ENCODE results near the gene RACK1. TPM values are rescaled to one million over a fixed set of nuclear protein-coding genes. Genes with fewer than 3 reads are reported as not detected.

Gene RACK1
- polyA plus RNA-seq, 2 of the 4 experiments (the other 2 are of a cell fraction) = 2,590 to 3,139 TPM

GRCh38 chr5:181187500-181188213 lies 56.0 kb downstream of the RACK1 start (continued):
- no peak for TF ChIP-seq BHLHE40 (IDR thresholded peaks at IDR 0.05; ENCODE audit: low read depth, low read length)
- TF ChIP-seq MAFK (IDR thresholded peaks at IDR 0.05; ENCODE audit: partially characterized antibody) = no peak
- TF ChIP-seq ZFP36 (IDR thresholded peaks at IDR 0.05; ENCODE audit: borderline replicate concordance, partially characterized antibody) = no peak
- TF ChIP-seq HOXB5 (CRISPR knock-in tag; IDR thresholded peaks at IDR 0.05) = peak; percentile 77; the same call in 1 of the 2 replicates
- TF ChIP-seq HMGXB4 (CRISPR knock-in tag; IDR thresholded peaks at IDR 0.05; ENCODE audit: borderline replicate concordance) = peak; percentile 84
- TF ChIP-seq SREBF2 (IDR thresholded peaks at IDR 0.05) = peak; percentile 83
- TF ChIP-seq POLR2AphosphoS2 (conservative IDR thresholded peaks at IDR 0.05; ENCODE audit: low read length) = no peak
- TF ChIP-seq RAD21 (conservative IDR thresholded peaks at IDR 0.05 in 1 of 2, IDR thresholded peaks at IDR 0.05 in 1 of 2) = peak in 1 of 2 experiments; percentile 14; a peak in 1 of 5 replicates
- TF ChIP-seq HOXB13 (CRISPR knock-in tag; IDR thresholded peaks at IDR 0.05; ENCODE audit: low read depth) = no peak
- TF ChIP-seq CHD4 (IDR thresholded peaks at IDR 0.05; ENCODE audit: borderline replicate concordance) = peak; percentile 98
- peak; percentile 90 for TF ChIP-seq KDM1A (IDR thresholded peaks at IDR 0.05; ENCODE audit: low read depth)
- no peak for TF ChIP-seq FOXS1 (CRISPR knock-in tag; IDR thresholded peaks at IDR 0.05)
- TF ChIP-seq EHF (CRISPR knock-in tag; IDR thresholded peaks at IDR 0.05) = no peak
- TF ChIP-seq NR3C1 (IDR thresholded peaks at IDR 0.05) = no peak
- no peak for TF ChIP-seq RNF2 (IDR thresholded peaks at IDR 0.05; ENCODE audit: borderline replicate concordance, low read depth)
- no peak for TF ChIP-seq KDM5A (IDR thresholded peaks at IDR 0.05)
- TF ChIP-seq HEYL (CRISPR knock-in tag; IDR thresholded peaks at IDR 0.05) = 0 out of 2 replicates have a peak, but pooled peaks have one; percentile 16
- TF ChIP-seq, protein P1, sequence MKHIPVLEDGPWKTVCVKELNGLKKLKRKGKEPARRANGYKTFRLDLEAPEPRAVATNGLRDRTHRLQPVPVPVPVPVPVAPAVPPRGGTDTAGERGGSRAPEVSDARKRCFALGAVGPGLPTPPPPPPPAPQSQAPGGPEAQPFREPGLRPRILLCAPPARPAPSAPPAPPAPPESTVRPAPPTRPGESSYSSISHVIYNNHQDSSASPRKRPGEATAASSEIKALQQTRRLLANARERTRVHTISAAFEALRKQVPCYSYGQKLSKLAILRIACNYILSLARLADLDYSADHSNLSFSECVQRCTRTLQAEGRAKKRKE (CRISPR knock-in tag; IDR thresholded peaks at IDR 0.05; ENCODE audit: low read depth) = no peak
- 0 out of 2 replicates have a peak, but pooled peaks have one; percentile 44 for TF ChIP-seq E2F6 (IDR thresholded peaks at IDR 0.05; ENCODE audit: borderline replicate concordance, low read depth)
- no peak for TF ChIP-seq TFCP2L1 (CRISPR knock-in tag; IDR thresholded peaks at IDR 0.05)
- TF ChIP-seq POLR2A (IDR thresholded peaks at IDR 0.05; ENCODE audit: low read length) = no peak
- TF ChIP-seq CBX8 (IDR thresholded peaks at IDR 0.05) = no peak
- TF ChIP-seq FOSL2 (IDR thresholded peaks at IDR 0.05) = no peak
- no peak for TF ChIP-seq FOSL2 (CRISPR knock-in tag; IDR thresholded peaks at IDR 0.05)
- no peak for TF ChIP-seq PBX3 (IDR thresholded peaks at IDR 0.05)
- 0 out of 3 replicates have a peak, but pooled peaks have one; percentile 16 for TF ChIP-seq CTCF (IDR thresholded peaks at IDR 0.05)
- no peak for TF ChIP-seq MAZ (IDR thresholded peaks at IDR 0.05; ENCODE audit: borderline replicate concordance, low read depth, low read length)
- TF ChIP-seq HDAC2 (IDR thresholded peaks at IDR 0.05) = 0 out of 2 replicates have a peak, but pooled peaks have one; percentile 38
- TF ChIP-seq HOXA7 (CRISPR knock-in tag; IDR thresholded peaks at IDR 0.05) = no peak
- TF ChIP-seq NFE2L2 (conservative IDR thresholded peaks at IDR 0.05; ENCODE audit: low read length) = no peak
- 0 out of 5 replicates have a peak, but pooled peaks of 1 of the 2 experiments have one; percentile 28 for TF ChIP-seq JUN (IDR thresholded peaks at IDR 0.05)
- TF ChIP-seq RFX5 (IDR thresholded peaks at IDR 0.05) = 0 out of 2 replicates have a peak, but pooled peaks have one; percentile 18
- TF ChIP-seq FOSB (CRISPR knock-in tag; IDR thresholded peaks at IDR 0.05) = no peak
- no peak for TF ChIP-seq ZNF302 (CRISPR knock-in tag; IDR thresholded peaks at IDR 0.05)
- TF ChIP-seq ZSCAN20 (CRISPR knock-in tag; IDR thresholded peaks at IDR 0.05) = 0 out of 2 replicates have a peak, but pooled peaks have one; percentile 15
- 0 out of 2 replicates have a peak, but pooled peaks have one; percentile 50 for TF ChIP-seq TP53 (CRISPR knock-in tag; IDR thresholded peaks at IDR 0.05)
- TF ChIP-seq GATA3 (IDR thresholded peaks at IDR 0.05; ENCODE audit: borderline replicate concordance) = peak; percentile 47; the same call in 1 of the 2 replicates
- no peak for TF ChIP-seq MYC (IDR thresholded peaks at IDR 0.05; ENCODE audit: borderline replicate concordance, low read length)

Data from A549 (cell line).